HG03025 (cell line): Measurements from ENCODE around the gene ELOF1.
A peak's percentile ranks its signal among the peaks of the same experiment; 100 is the strongest.

Source experiments
- ATAC-seq: cut with Tn5 transposase; IDR thresholded peaks from one replicate; pipeline ENCODE4 v1.9.1; 2021; ENCODE audit warnings: mild to moderate bottlenecking, moderate library complexity; ENCODE audit not compliant: unreplicated experiment, low FRiP score

Gene ELOF1

GRCh38 chr19:11538232-11539036 is 20.6 kb downstream of the ELOF1 start, which contains the start of gene CNN1:
CNN1 (plus strand) TSS chr19:11538851; CDS start chr19:11538928, 77 bp downstream.
- ATAC-seq = no peak

GRCh38 chr19:11535792-11536595 is 23.0 kb downstream of the ELOF1 start:
- ATAC-seq = no peak

- ATAC-seq = no peak
These were observed 24.1 kb downstream of the ELOF1 start for GRCh38 chr19:11534948-11535347.

- ATAC-seq = no peak
These were observed 24.5 kb downstream of the ELOF1 start for GRCh38 chr19:11534538-11534937.

- no peak for ATAC-seq
These were observed 28.6 kb downstream of the ELOF1 start for GRCh38 chr19:11530432-11530831.

GRCh38 chr19:11528551-11529341 is 30.3 kb downstream of the ELOF1 start, which contains the start of gene ECSIT:
ECSIT (minus strand) TSS chr19:11529134; CDS start chr19:11519170, 9,964 bp downstream.
- ATAC-seq = peak; percentile 94

- ATAC-seq = no peak
These were observed 39.9 kb downstream of the ELOF1 start for GRCh38 chr19:11519138-11519537.

- no peak for ATAC-seq
These were observed 45.1 kb downstream of the ELOF1 start for GRCh38 chr19:11513946-11514345.

- ATAC-seq = no peak
These were observed 48.6 kb downstream of the ELOF1 start for GRCh38 chr19:11510444-11510843.

- ATAC-seq = no peak
These were observed 51.5 kb downstream of the ELOF1 start for GRCh38 chr19:11507370-11508078.

GRCh38 chr19:11506967-11507366 is 52.1 kb downstream of the ELOF1 start:
- no peak for ATAC-seq

- peak; percentile 15 for ATAC-seq
These were observed 52.9 kb downstream of the ELOF1 start for GRCh38 chr19:11506101-11506555.

- ATAC-seq = peak; percentile 50
These were observed 53.4 kb downstream of the ELOF1 start, which contains the start of gene ZNF653 for GRCh38 chr19:11505504-11506100. ZNF653 (minus strand) TSS chr19:11505839; CDS start chr19:11505786, 53 bp downstream.

- peak; percentile 88 for ATAC-seq
These were observed 54.0 kb downstream of the ELOF1 start for GRCh38 chr19:11505032-11505503.

- ATAC-seq = no peak
These were observed 54.5 kb downstream of the ELOF1 start for GRCh38 chr19:11504502-11505031.
